ENCODE measurements around the gene ILF3.

DNA sequence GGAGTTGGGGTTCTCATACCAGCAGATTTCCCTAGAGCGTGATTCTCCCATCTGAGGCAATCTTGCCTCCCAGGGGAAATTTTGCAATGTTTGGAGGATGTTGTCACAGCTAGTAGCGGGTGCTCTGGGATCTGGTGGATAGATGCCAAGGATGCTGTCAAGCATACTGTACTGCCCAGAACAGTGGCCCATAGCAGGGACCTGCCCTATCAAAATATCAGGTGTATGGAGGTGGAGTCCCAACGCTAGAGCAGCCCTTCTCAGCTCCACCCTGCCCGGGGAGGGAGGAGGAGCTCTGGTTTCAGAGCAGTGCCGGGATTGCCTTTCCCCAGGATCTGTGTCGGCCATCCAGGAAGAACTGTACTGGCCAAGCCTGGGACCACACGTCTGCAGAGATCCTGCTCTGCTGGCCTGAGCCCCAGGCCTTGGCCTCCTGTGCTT is 36.2 kb downstream of the ILF3 start:
- TF ChIP-seq, protein P1, sequence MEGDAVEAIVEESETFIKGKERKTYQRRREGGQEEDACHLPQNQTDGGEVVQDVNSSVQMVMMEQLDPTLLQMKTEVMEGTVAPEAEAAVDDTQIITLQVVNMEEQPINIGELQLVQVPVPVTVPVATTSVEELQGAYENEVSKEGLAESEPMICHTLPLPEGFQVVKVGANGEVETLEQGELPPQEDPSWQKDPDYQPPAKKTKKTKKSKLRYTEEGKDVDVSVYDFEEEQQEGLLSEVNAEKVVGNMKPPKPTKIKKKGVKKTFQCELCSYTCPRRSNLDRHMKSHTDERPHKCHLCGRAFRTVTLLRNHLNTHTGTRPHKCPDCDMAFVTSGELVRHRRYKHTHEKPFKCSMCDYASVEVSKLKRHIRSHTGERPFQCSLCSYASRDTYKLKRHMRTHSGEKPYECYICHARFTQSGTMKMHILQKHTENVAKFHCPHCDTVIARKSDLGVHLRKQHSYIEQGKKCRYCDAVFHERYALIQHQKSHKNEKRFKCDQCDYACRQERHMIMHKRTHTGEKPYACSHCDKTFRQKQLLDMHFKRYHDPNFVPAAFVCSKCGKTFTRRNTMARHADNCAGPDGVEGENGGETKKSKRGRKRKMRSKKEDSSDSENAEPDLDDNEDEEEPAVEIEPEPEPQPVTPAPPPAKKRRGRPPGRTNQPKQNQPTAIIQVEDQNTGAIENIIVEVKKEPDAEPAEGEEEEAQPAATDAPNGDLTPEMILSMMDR (conservative IDR thresholded peaks at IDR 0.05 in 1 of 2, IDR thresholded peaks at IDR 0.05 in 1 of 2; ENCODE audit: low read depth in 1 of 2, low read length in 2 of 2), result no peak
- TF ChIP-seq EZH2 (IDR thresholded peaks at IDR 0.05; ENCODE audit: low read length, missing control alignments), result no peak
